K562 (cell line): ENCODE data around the gene SLC43A1. TPM values are rescaled to one million over a fixed set of nuclear protein-coding genes. Genes with fewer than 3 reads are reported as not detected.

Experiments
- ATF6 ChIP-seq: sonication (generic); formaldehyde crosslinking; IDR thresholded peaks from 2 replicates; pipeline ENCODE4 v1.4.0; 2020; ENCODE audit warnings: mild to moderate bottlenecking, missing genetic modification reagents
- CHCHD3 ChIP-seq: fragments of 250-450 bp; sonication (Bioruptor Pico); IDR thresholded peaks from 2 replicates; pipeline ENCODE4 v2.1.2; 2022; ENCODE audit warnings: mild to moderate bottlenecking
- FOXA3 ChIP-seq, 2 experiments: fragments of 450-650 bp in 1 of 2; sonication (generic) in 1 of 2; formaldehyde crosslinking; IDR thresholded peaks in 1 of 2; conservative IDR thresholded peaks in 1 of 2; 2 replicates each; pipeline versions ENCODE4 v1.4.0 to v1.8.0; 2020 to 2022; ENCODE audit warnings: mild to moderate bottlenecking in 2 of 2, missing genetic modification reagents in 1 of 2
- KAT7 ChIP-seq: sonication (generic); formaldehyde crosslinking; IDR thresholded peaks from 2 replicates; pipeline ENCODE4 v1.8.0; 2022; ENCODE audit warnings: missing genetic modification reagents, mild to moderate bottlenecking, borderline replicate concordance
- MYBL2 ChIP-seq, 2 experiments: fragments of 450-650 bp in 1 of 2; sonication (generic) in 1 of 2; formaldehyde crosslinking in 1 of 2; IDR thresholded peaks; 2 replicates each; pipeline versions ENCODE4 v1.6.1 to v1.8.1; 2017 to 2022; ENCODE audit warnings: borderline replicate concordance in 1 of 2, inconsistent platforms in 1 of 2, low read depth in 1 of 2, mild to moderate bottlenecking in 1 of 2, missing genetic modification reagents in 1 of 2, moderate library complexity in 1 of 2
- MYNN ChIP-seq, 2 experiments: sonication (generic); formaldehyde crosslinking in 1 of 2; IDR thresholded peaks; 2 replicates each; pipeline versions ENCODE4 v1.5.0 to v1.6.1; 2016 to 2020; ENCODE audit warnings: antibody characterized with exemption in 1 of 2, missing genetic modification reagents in 1 of 2
- NEUROD1 ChIP-seq: fragments of 150-350 bp; IDR thresholded peaks from 2 replicates; pipeline ENCODE4 v1.6.1; 2014; ENCODE audit warnings: borderline replicate concordance, low read length, low read depth; ENCODE audit not compliant: partially characterized antibody
- NR1H2 ChIP-seq: sonication (generic); formaldehyde crosslinking; IDR thresholded peaks from 2 replicates; pipeline ENCODE4 v1.4.0; 2020; ENCODE audit warnings: mild to moderate bottlenecking, missing genetic modification reagents
- OTX1 ChIP-seq: fragments of 450-650 bp; formaldehyde crosslinking; IDR thresholded peaks from 2 replicates; pipeline ENCODE4 v1.4.0; 2022; ENCODE audit warnings: mild to moderate bottlenecking
- POLR2A ChIP-seq: fragments of 450-650 bp; conservative IDR thresholded peaks from 2 replicates; pipeline ENCODE4 v1.6.1; 2016
- PRPF4 ChIP-seq: fragments of 200-400 bp; formaldehyde crosslinking; IDR thresholded peaks from one replicate; pipeline ENCODE4 v1.6.1; 2017; ENCODE audit warnings: low read length, low read depth, mild to moderate bottlenecking; ENCODE audit not compliant: insufficient read depth, poor library complexity, severe bottlenecking
- RAD51 ChIP-seq: fragments of 450-650 bp; IDR thresholded peaks from 2 replicates; pipeline ENCODE4 v1.7.1; 2016; ENCODE audit warnings: low read depth, mild to moderate bottlenecking, borderline replicate concordance
- TGIF2 ChIP-seq: sonication (generic); formaldehyde crosslinking; IDR thresholded peaks from 2 replicates; pipeline ENCODE4 v1.8.1; 2022; ENCODE audit warnings: mild to moderate bottlenecking, missing genetic modification reagents, moderate library complexity
- ZNF407 ChIP-seq: fragments of 450-650 bp; IDR thresholded peaks from 2 replicates; pipeline ENCODE4 v1.6.1; 2016; ENCODE audit warnings: low read depth
- ZNF57 ChIP-seq: fragments of 450-650 bp; formaldehyde crosslinking; IDR thresholded peaks from 2 replicates; pipeline ENCODE4 v1.4.0; 2020; ENCODE audit warnings: mild to moderate bottlenecking, moderate library complexity
- ZNF589 ChIP-seq: fragments of 200-800 bp; sonication (Bioruptor generic); IDR thresholded peaks from 2 replicates; pipeline ENCODE4 v1.6.1; 2016; ENCODE audit warnings: low read depth, missing genetic modification characterization, missing compliant biosample characterization
- polyA plus RNA-seq, 8 experiments: library from polyadenylated mRNA; depleted of rRNA in 4 of 8; stranded (reverse) in 5 of 8; unstranded in 3 of 8; fragments of >200 nt; fragmentation: Nextera tagmentation in 2 of 8; fragmentation: Illumina TruSeq in 1 of 8; extraction: Ambion mirVana in 2 of 8; extraction: Trizol in 1 of 8; gene quantifications; 2 replicates each; pipeline versions ENCODE4 v1.2.1 to v1.2.3, GENCODE V29; 2011 to 2014; ENCODE audit warnings: inconsistent platforms in 1 of 8, missing spikeins in 1 of 8
- total RNA-seq, 7 experiments: library from RNA; depleted of rRNA in 6 of 7; stranded (reverse); fragments of >200 nt in 6 of 7; fragmentation: Illumina TruSeq in 2 of 7; extraction: Trizol in 2 of 7; gene quantifications; 2 replicates each; pipeline versions ENCODE4 v1.2.1 to v1.2.3, GENCODE V29; 2011 to 2021; ENCODE audit warnings: low replicate concordance in 1 of 7

The SLC43A1 gene
- total and polyA plus RNA-seq, 9 of the 15 experiments (the other 6 are each of a cell fraction or from before 2014, with no cell fraction given): 2.6 to 41.8 (median 24.6) TPM

- no peak for TF ChIP-seq PRPF4
- peak in 1 of 2 experiments; percentile 77; a peak in 2 of 4 replicates for TF ChIP-seq FOXA3 (CRISPR knock-in tag; conservative IDR thresholded peaks at IDR 0.05 in 1 of 2, IDR thresholded peaks at IDR 0.05 in 1 of 2)
- TF ChIP-seq RAD51: peak; percentile 63
- TF ChIP-seq NEUROD1: no peak
- no peak for TF ChIP-seq ZNF57 (CRISPR knock-in tag)
- no peak for TF ChIP-seq ZNF407
- 0 out of 2 replicates have a peak, but pooled peaks have one; percentile 4 for TF ChIP-seq MYNN (IDR thresholded peaks at IDR 0.05)
- no peak for TF ChIP-seq MYNN (CRISPR knock-in tag; IDR thresholded peaks at IDR 0.05)
- peak; percentile 46; the same call in 1 of the 2 replicates for TF ChIP-seq POLR2A
- TF ChIP-seq NR1H2 (CRISPR knock-in tag): no peak
- no peak for TF ChIP-seq ATF6 (CRISPR knock-in tag)
- no peak for TF ChIP-seq TGIF2 (CRISPR knock-in tag)
- TF ChIP-seq ZNF589 (CRISPR knock-in tag): no peak
- peak; percentile 93; the same call in 1 of the 2 replicates for TF ChIP-seq KAT7 (CRISPR knock-in tag)
- TF ChIP-seq CHCHD3 (CRISPR knock-in tag): no peak
- no peak for TF ChIP-seq OTX1 (CRISPR knock-in tag)
- TF ChIP-seq MYBL2 (IDR thresholded peaks at IDR 0.05; ENCODE audit: low read depth): no peak
- no peak for TF ChIP-seq MYBL2 (CRISPR knock-in tag; IDR thresholded peaks at IDR 0.05; ENCODE audit: borderline replicate concordance)
These were observed 767 bp downstream of the SLC43A1 start (continued) for GRCh38 chr11:57514538-57515331.
